GM12878 (cell line): ENCODE data around the gene RIMBP2. TPM values are rescaled to one million over a fixed set of nuclear protein-coding genes. Genes with fewer than 3 reads are reported as not detected.

Experiments
- ATAC-seq: fragments of 200-7000 bp; cut with Tn5 transposase; 3 replicates; pipeline ENCODE4 v1.9.1; 2020; ENCODE audit warnings: mild to moderate bottlenecking, moderate library complexity
- BruUV-seq: library from RNA; stranded (reverse); fragments of 400-500 nt; replicated peaks from 2 replicates; lab custom pipeline; 2021; lab: Mats Ljungman, UMichigan
- CTCF ChIA-PET: fragments of 300-600 bp; sonication (Branson Sonifier 250); formaldehyde crosslinking; extraction: SDS; loops from one replicate; lab custom pipeline; 2021; ENCODE audit warnings: inconsistent platforms; lab: Yijun Ruan, JAX
- POLR2A ChIA-PET: fragments of 350-600 bp; formaldehyde crosslinking; extraction: SDS; loops from one replicate; lab custom pipeline; 2021; ENCODE audit warnings: inconsistent platforms; lab: Charles Lee
- RAD21 ChIA-PET: fragments of 300-600 bp; sonication (Branson Sonifier 250); formaldehyde crosslinking; loops from one replicate; lab custom pipeline; 2023; ENCODE audit warnings: antibody characterized with exemption; ENCODE audit not compliant: unreplicated experiment; lab: Charles Lee
- SMC1A ChIA-PET: fragments of 300-600 bp; sonication (Branson Sonifier 250); formaldehyde crosslinking; loops from one replicate; lab custom pipeline; 2023; ENCODE audit not compliant: unreplicated experiment, uncharacterized antibody; lab: Charles Lee
- DNase-seq: peaks from one replicate; pipeline ENCODE4 v3.0.0-alpha.2; 2011; ENCODE audit warnings: low read depth, low spot score
- FAIRE-seq: peaks from 3 replicates; lab custom pipeline; 2011; peaks lifted over from hg19 to GRCh38; lab: Jason Lieb, UNC
- H2AFZ ChIP-seq: 2 replicates; pipeline ENCODE4 v1.6.0; 2011; ENCODE audit warnings: low read depth, low read length, control low read depth; ENCODE audit not compliant: control insufficient read depth
- H3K27ac ChIP-seq: 2 replicates; pipeline ENCODE4 v1.5.1; 2011; ENCODE audit warnings: control low read depth; ENCODE audit not compliant: control insufficient read depth, insufficient read depth
- H3K27me3 ChIP-seq, 2 experiments: replicated peaks in 1 of 2; 2 replicates each; pipeline versions ENCODE4 v1.6.0 to v1.6.1; 2011; ENCODE audit warnings: low read length in 1 of 2; ENCODE audit not compliant: control insufficient read depth in 2 of 2, insufficient read depth in 2 of 2
- H3K36me3 ChIP-seq, 2 experiments: 2 replicates each; pipeline ENCODE4 v1.5.1; 2011; ENCODE audit warnings: low read length in 1 of 2; ENCODE audit not compliant: control insufficient read depth in 2 of 2, insufficient read depth in 2 of 2
- H3K4me1 ChIP-seq: 2 replicates; pipeline ENCODE4 v1.6.1; 2011; ENCODE audit warnings: mild to moderate bottlenecking, low read length, moderate library complexity, mixed read lengths; ENCODE audit not compliant: control insufficient read depth, insufficient read depth
- H3K4me2 ChIP-seq: 2 replicates; pipeline ENCODE4 v1.6.0; 2011; ENCODE audit warnings: control low read depth; ENCODE audit not compliant: control insufficient read depth, insufficient read depth
- H3K4me3 ChIP-seq: fragments of 200-600 bp; sonication (generic); 2 replicates; pipeline ENCODE4 v1.5.1; 2016
- H3K79me2 ChIP-seq: 2 replicates; pipeline ENCODE4 v1.6.0; 2011; ENCODE audit warnings: low read length; ENCODE audit not compliant: control insufficient read depth, insufficient read depth
- H3K9ac ChIP-seq: 2 replicates; pipeline ENCODE4 v1.8.0; 2011; ENCODE audit warnings: low read length, control low read depth, mixed read lengths; ENCODE audit not compliant: control insufficient read depth, insufficient read depth
- H3K9me3 ChIP-seq: replicated peaks from 3 replicates; pipeline ENCODE4 v1.5.1; 2011; ENCODE audit warnings: mild to moderate bottlenecking, low read length; ENCODE audit not compliant: control insufficient read depth, insufficient read depth
- H4K20me1 ChIP-seq: 2 replicates; pipeline ENCODE4 v1.6.0; 2011; ENCODE audit not compliant: control insufficient read depth, insufficient read depth
- CBX5 ChIP-seq: sonication (generic); IDR thresholded peaks from 2 replicates; pipeline ENCODE4 v1.6.1; 2016; ENCODE audit warnings: low read depth, moderate library complexity, mild to moderate bottlenecking, inconsistent platforms
- CEBPB ChIP-seq, 2 experiments: fragments of 150-350 bp in 1 of 2; IDR thresholded peaks; 2 replicates each; pipeline ENCODE4 v1.6.1; 2012 to 2014; ENCODE audit warnings: low read depth in 2 of 2, low read length in 2 of 2, borderline replicate concordance in 1 of 2, inconsistent platforms in 1 of 2
- E4F1 ChIP-seq: fragments of 450-650 bp; IDR thresholded peaks from 2 replicates; pipeline ENCODE4 v1.6.1; 2018; ENCODE audit warnings: borderline replicate concordance, mild to moderate bottlenecking; ENCODE audit not compliant: partially characterized antibody
- EP300 ChIP-seq, 2 experiments: fragments of 150-350 bp in 1 of 2; IDR thresholded peaks; 2 replicates each; pipeline ENCODE4 v1.6.1; 2011 to 2012; ENCODE audit warnings: low read depth in 2 of 2, low read length in 2 of 2, borderline replicate concordance in 1 of 2, improper control_type of control experiment in 1 of 2, inconsistent platforms in 1 of 2; ENCODE audit not compliant: control insufficient read depth in 1 of 2
- ETV6 ChIP-seq, 2 experiments: fragments of 450-650 bp in 1 of 2; IDR thresholded peaks in 1 of 2; conservative IDR thresholded peaks in 1 of 2; 2 replicates each; pipeline ENCODE4 v1.6.1; 2014; ENCODE audit warnings: antibody characterized with exemption in 1 of 2, borderline replicate concordance in 1 of 2, low read depth in 1 of 2, mild to moderate bottlenecking in 1 of 2, moderate library complexity in 1 of 2
- GABPA ChIP-seq: IDR thresholded peaks from 2 replicates; pipeline ENCODE4 v1.6.1; 2014; ENCODE audit warnings: antibody characterized with exemption, low read depth, mild to moderate bottlenecking, inconsistent platforms
- HDGF ChIP-seq: fragments of 450-650 bp; IDR thresholded peaks from 2 replicates; pipeline ENCODE4 v1.6.1; 2016; ENCODE audit warnings: antibody characterized with exemption
- KLF5 ChIP-seq: fragments of 450-650 bp; IDR thresholded peaks from 2 replicates; pipeline ENCODE4 v1.6.1; 2014; ENCODE audit warnings: mild to moderate bottlenecking; ENCODE audit not compliant: partially characterized antibody
- NFYA ChIP-seq: IDR thresholded peaks from 2 replicates; pipeline ENCODE4 v1.6.1; 2011; ENCODE audit warnings: low read depth, mild to moderate bottlenecking, low read length, improper control_type of control experiment, borderline replicate concordance
- POLR2A ChIP-seq: IDR thresholded peaks from 2 replicates; pipeline ENCODE4 v1.6.1; 2011; ENCODE audit warnings: low read depth, mild to moderate bottlenecking, low read length
- SMARCA5 ChIP-seq: fragments of 450-650 bp; IDR thresholded peaks from 2 replicates; pipeline ENCODE4 v1.6.1; 2017; ENCODE audit warnings: mild to moderate bottlenecking
- WGBS: methylation state at CpG from one replicate; pipeline ENCODE4 v1.1.6; 2016; ENCODE audit warnings: low lambda C conversion rate; ENCODE audit not compliant: insufficient replicate concordance, insufficient coverage; ENCODE audit errors: missing lambda C conversion rate; 5-methylcytosine and 5-hydroxymethylcytosine counted together
- in situ Hi-C: fragments of 300-500 bp; cut with MboI; formaldehyde crosslinking; loops from 9 replicates; pipeline ENCODE4 v1.14.3; 2018; ENCODE audit warnings: mixed read lengths
- intact Hi-C: fragments of 100-400 bp; cut with micrococcal nuclease; formaldehyde crosslinking; loops from one replicate; pipeline ENCODE4 v1.14.2; 2022; ENCODE audit not compliant: unreplicated experiment
- polyA plus RNA-seq, 11 experiments: library from polyadenylated mRNA; depleted of rRNA in 4 of 11; unstranded in 6 of 11; stranded (reverse) in 5 of 11; fragments of >200 nt; fragmentation: Nextera tagmentation in 4 of 11; fragmentation: Illumina TruSeq in 1 of 11; extraction: Ambion mirVana in 4 of 11; extraction: Trizol in 1 of 11; gene quantifications; 1 replicate in 1 of 11; 2 replicates in 10 of 11; pipeline versions ENCODE4 v1.2.1 to v1.2.3, GENCODE V29; 2011 to 2016; ENCODE audit warnings: inconsistent platforms in 2 of 11, missing spikeins in 2 of 11, low read depth in 1 of 11
- total RNA-seq, 4 experiments: library from RNA; depleted of rRNA in 3 of 4; stranded (reverse); fragments of >200 nt in 3 of 4; fragmentation: Illumina TruSeq in 1 of 4; extraction: Trizol in 1 of 4; gene quantifications; 2 replicates each; pipeline versions ENCODE4 v1.2.1 to v1.2.3, GENCODE V29; 2013 to 2021
- TF ChIP-seq, protein P1 (sequence below): IDR thresholded peaks from 2 replicates; pipeline ENCODE4 v1.6.1; 2012; ENCODE audit warnings: improper control_type of control experiment, low read depth, low read length; ENCODE audit not compliant: insufficient replicate concordance
- TF ChIP-seq, protein P2 (sequence below): fragments of 450-650 bp; IDR thresholded peaks from 2 replicates; pipeline ENCODE4 v1.6.1; 2016; ENCODE audit warnings: mild to moderate bottlenecking
- TF ChIP-seq, protein P3 (sequence below): IDR thresholded peaks from 2 replicates; pipeline ENCODE4 v1.6.1; 2012; ENCODE audit warnings: low read depth, low read length, improper control_type of control experiment

RIMBP2 gene
- total and polyA plus RNA-seq, 10 of the 15 experiments (the other 5 are each of a cell fraction or from before 2014, with no cell fraction given), result 0.04 to 2.9 (median 0.07) TPM; not detected in 1

DNA sequence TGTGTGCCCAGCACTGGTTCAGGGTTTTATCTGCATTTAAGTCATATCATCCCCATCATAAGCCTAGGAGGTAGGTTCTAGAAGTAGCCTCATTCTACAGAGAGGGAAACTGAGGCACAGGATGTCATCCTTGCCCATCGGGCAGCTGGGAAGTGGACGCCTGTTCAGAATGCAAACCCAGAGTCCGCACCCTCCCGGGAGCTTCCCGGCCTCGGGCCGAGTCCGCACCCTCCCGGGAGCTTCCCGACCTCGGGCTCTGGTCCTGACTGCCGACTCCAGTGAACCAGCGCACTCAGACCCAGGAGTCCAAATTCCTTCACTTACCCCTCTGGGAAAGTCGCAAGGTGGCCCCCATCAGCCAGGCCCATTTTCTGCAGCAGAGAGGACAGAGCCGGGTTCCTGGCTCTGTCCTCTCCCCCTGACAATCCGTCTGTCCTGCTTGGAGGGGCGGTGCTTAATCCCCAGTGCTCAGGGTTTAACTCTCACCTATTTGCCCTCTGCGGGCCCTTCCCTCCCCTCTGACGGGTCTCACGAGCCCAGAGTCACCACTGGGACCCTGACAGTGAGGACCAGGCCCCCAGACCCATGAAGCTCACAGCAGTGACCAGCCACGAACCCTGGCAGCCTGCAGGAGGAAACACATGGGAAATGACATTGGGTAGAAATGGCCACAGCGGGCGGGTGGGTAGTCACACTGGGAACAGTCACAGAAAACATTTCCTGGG is 236.5 kb downstream of the RIMBP2 start:
- Histone ChIP-seq H3K9ac (no peak overlapping the region), H4K20me1 (no peaks in the 10 kb centered on the region), H3K4me2 (no peak overlapping the region), H2AFZ (no peak overlapping the region), H3K27me3 (no peaks in the 10 kb centered on the region), H3K36me3 (no peaks in the 10 kb centered on the region), H3K4me3 (no peak overlapping the region), H3K27ac (no peak overlapping the region), H3K4me1 (no peaks in the 10 kb centered on the region; the same call in 1 of the 2 replicates), H3K9me3 (no peaks in the 10 kb centered on the region), H3K79me2 (no peaks in the 10 kb centered on the region)
- RAD21 ChIA-PET, result no interaction called here
- intact Hi-C loops (no loop called here), in situ Hi-C loops (no loop called here)
- WGBS, result 54% methylated on average over 23 of the region's 23 CpGs
- CTCF ChIA-PET, result no interaction called here
- SMC1A ChIA-PET, result no interaction called here
- FAIRE-seq (no peak), DNase-seq (no peak), ATAC-seq (no peak)
- POLR2A ChIA-PET, result no interaction called here
- BruUV-seq, result no TSS peak
- no peak for TF ChIP-seq SMARCA5
- TF ChIP-seq NFYA, result no peak
- TF ChIP-seq ETV6 (conservative IDR thresholded peaks at IDR 0.05 in 1 of 2, IDR thresholded peaks at IDR 0.05 in 1 of 2; ENCODE audit: borderline replicate concordance in 1 of 2, low read depth in 1 of 2), result no peak
- TF ChIP-seq, protein P1, sequence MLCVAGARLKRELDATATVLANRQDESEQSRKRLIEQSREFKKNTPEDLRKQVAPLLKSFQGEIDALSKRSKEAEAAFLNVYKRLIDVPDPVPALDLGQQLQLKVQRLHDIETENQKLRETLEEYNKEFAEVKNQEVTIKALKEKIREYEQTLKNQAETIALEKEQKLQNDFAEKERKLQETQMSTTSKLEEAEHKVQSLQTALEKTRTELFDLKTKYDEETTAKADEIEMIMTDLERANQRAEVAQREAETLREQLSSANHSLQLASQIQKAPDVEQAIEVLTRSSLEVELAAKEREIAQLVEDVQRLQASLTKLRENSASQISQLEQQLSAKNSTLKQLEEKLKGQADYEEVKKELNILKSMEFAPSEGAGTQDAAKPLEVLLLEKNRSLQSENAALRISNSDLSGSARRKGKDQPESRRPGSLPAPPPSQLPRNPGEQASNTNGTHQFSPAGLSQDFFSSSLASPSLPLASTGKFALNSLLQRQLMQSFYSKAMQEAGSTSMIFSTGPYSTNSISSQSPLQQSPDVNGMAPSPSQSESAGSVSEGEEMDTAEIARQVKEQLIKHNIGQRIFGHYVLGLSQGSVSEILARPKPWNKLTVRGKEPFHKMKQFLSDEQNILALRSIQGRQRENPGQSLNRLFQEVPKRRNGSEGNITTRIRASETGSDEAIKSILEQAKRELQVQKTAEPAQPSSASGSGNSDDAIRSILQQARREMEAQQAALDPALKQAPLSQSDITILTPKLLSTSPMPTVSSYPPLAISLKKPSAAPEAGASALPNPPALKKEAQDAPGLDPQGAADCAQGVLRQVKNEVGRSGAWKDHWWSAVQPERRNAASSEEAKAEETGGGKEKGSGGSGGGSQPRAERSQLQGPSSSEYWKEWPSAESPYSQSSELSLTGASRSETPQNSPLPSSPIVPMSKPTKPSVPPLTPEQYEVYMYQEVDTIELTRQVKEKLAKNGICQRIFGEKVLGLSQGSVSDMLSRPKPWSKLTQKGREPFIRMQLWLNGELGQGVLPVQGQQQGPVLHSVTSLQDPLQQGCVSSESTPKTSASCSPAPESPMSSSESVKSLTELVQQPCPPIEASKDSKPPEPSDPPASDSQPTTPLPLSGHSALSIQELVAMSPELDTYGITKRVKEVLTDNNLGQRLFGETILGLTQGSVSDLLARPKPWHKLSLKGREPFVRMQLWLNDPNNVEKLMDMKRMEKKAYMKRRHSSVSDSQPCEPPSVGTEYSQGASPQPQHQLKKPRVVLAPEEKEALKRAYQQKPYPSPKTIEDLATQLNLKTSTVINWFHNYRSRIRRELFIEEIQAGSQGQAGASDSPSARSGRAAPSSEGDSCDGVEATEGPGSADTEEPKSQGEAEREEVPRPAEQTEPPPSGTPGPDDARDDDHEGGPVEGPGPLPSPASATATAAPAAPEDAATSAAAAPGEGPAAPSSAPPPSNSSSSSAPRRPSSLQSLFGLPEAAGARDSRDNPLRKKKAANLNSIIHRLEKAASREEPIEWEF, result no peak
- TF ChIP-seq CBX5, result no peak
- no peak for TF ChIP-seq HDGF
- no peak for TF ChIP-seq E4F1
- TF ChIP-seq, protein P2, sequence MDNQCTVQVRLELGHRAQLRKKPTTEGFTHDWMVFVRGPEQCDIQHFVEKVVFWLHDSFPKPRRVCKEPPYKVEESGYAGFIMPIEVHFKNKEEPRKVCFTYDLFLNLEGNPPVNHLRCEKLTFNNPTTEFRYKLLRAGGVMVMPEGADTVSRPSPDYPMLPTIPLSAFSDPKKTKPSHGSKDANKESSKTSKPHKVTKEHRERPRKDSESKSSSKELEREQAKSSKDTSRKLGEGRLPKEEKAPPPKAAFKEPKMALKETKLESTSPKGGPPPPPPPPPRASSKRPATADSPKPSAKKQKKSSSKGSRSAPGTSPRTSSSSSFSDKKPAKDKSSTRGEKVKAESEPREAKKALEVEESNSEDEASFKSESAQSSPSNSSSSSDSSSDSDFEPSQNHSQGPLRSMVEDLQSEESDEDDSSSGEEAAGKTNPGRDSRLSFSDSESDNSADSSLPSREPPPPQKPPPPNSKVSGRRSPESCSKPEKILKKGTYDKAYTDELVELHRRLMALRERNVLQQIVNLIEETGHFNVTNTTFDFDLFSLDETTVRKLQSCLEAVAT, result no peak
- no peak for TF ChIP-seq EP300 (IDR thresholded peaks at IDR 0.05; ENCODE audit: borderline replicate concordance in 1 of 2, control insufficient read depth in 1 of 2, low read depth in 2 of 2, low read length in 2 of 2)
- TF ChIP-seq, protein P3, sequence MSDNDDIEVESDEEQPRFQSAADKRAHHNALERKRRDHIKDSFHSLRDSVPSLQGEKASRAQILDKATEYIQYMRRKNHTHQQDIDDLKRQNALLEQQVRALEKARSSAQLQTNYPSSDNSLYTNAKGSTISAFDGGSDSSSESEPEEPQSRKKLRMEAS, result no peak
- no peak for TF ChIP-seq POLR2A
- TF ChIP-seq KLF5, result no peak
- TF ChIP-seq CEBPB (IDR thresholded peaks at IDR 0.05; ENCODE audit: borderline replicate concordance in 1 of 2, low read depth in 2 of 2, low read length in 2 of 2), result no peak
- TF ChIP-seq GABPA, result no peak
